Measurements from ENCODE around the gene P2RX2.

Gene P2RX2

DNA sequence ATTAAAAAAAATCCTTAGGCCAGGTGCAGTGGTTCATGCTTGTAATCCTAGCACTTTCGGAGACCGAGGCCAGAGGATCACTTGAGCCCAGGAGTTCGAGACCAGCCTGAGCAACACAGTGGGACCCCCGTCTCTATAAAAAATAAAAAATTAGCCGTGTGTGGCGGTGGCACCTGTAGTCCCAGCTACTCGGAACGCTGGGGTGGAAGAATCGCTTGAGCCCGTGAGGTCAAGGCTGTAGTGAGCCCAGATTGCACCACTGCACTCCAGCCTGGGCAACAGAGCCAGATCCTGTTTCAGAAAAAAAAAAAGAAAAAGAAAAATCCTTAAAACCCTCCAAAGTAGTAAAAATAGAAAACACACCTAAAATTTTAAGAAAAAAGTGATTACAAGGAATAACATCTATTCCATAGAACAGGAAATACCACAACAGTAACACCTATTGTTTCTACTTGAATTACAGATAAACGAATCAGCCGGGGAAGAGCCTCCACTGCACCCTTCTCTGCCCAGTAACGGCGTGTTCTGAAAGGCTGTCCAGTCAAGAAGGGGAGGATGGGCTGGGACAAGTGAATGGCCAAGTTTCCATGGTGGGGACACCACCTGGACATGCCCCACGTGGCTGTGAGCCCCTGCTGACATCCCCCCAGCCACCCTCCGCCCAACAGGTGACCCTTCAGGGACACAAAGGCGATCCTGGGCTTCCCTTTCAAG, 50.7 kb downstream of the P2RX2 start:
- H3K4me3 ChIP-seq (ENCODE audit: low read depth, low read length), result no peak overlapping the region
- no peak for TF ChIP-seq CTCF (IDR thresholded peaks at IDR 0.05; ENCODE audit: low read depth, low read length)
